NCI-H446 (cell line): ENCODE results near the gene FKBP1B.
"Not testable (repeated sequence)": the region's sequence is repeated elsewhere in the genome, so short reads cannot be mapped to it uniquely, and the experiment has no call there.

Experiments used
- DNase-seq, 2 experiments: peaks; one replicate each; lab custom pipeline; 2025; lab: John Stamatoyannopoulos, UW

FKBP1B gene

GRCh38 chr2:24049485-24050021, at the start of gene FKBP1B:
Gene FKBP1B, plus strand, starts transcription at chr2:24049741. Its CDS starts 109 bp downstream, at chr2:24049850.
- DNase-seq, result peak in 1 of 2 experiments; percentile 54

DNA sequence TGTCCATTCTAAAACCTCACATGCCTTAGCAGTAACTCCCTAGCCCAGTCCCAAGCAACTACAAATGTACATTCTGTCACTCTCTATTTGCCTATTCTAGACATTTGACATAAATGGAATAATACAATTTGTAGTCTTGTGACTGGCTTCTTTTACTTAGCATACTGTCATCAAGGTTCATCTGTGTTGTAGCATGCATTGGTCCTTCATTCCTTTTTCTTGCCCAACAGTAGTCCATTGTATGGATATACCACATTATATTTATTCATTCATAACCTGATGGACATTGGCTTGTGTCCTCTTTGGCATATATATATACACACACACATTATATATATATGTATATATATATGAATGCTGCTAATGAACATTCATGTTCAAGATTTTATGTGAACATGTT, 41.8 kb upstream of the FKBP1B start:
- no peak for DNase-seq

DNA sequence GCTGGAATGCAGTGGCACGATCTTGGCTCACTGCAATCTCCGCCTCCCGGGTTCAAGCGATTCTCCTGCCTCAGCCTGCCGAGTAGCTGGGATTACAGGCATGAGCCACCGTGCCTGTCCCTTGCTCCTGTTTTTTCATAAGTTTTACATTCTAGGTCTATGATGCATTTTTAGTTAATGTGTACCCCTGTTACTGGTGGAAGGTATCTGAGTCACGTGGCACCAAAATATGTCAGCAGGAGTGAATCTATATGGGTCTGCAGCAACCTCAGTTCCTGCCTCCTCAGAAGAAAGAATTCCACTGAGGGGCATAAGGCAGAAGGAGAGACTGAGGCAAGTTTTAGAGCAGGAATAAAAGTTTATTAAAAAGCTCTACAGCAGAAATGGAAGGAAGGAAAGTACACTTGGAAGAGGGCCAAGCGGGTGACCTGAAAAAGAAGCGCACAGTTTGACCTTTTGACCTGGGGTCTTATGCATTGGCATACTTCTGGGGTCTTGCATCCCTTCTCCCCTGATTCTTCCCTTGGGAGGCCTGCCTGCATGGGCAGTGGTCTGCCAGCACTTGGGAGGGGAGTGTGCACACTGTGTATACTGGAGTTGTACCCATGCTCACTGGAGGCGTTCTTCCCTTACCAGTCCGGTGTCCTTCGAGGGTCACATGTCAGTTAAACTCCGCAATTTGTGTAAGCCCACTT, 40.7 kb upstream of the FKBP1B start:
- DNase-seq, result no peak

DNA sequence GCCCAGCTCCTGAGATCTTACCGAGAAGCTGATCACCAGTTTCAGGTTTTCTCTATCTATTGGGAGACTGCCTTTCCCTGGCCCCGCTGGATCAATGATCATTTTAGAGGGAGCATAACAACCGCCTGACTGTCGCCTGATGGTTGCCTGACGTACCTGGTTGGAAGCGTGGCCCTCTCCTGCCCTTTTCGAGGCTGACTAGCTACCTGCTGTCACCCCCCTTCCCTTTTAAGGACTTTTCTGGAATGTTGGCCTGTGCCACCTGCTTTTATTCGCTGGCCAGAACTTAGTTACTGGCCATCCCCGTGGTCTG, 40.2 kb upstream of the FKBP1B start:
- DNase-seq, result no peak

GRCh38 chr2:24009680-24010476, 39.7 kb upstream of the FKBP1B start, which contains the start of gene MFSD2B:
Gene MFSD2B, plus strand, starts transcription at chr2:24010085. Its CDS starts 12 bp downstream, at chr2:24010097.
- no peak for DNase-seq

DNA sequence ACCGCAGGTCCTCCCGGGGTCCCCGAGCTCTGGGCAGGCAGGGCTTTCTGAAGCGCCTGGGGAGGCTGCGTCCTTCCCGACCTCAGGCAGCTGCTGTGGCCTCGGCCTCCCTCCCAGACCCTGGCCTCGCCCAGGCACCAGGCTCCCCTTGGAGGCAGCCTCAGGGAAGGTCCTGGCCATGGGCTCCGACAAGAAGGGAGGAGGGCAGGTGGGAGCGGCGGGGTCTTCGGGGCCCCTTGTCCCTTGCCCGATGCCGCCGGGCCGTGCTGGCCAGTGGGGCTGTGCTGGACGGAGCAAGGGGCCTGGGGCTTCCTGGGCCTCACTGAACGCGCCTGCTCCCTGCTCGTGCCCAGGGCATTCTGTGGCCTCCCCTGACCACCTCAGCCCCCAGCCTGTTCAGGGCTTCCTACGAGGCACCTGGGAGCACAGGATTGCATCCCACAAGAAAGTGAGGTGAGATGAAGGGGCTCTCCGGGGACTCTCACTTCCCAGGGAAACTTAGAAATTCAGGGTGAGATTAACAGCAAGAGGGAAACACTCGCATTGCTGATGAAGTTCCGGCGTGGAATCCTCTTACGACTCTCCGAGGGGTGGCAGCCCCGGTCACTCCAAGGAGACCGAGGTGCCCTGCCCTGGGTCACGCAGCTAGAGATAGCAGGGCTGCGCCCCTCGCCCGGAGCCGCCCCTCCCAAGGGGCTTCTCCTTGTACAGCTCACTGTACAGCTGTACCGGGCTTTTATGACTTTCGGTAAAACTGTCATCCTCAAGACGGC, 38.9 kb upstream of the FKBP1B start:
- no peak for DNase-seq

- DNase-seq, result no peak
Observed at GRCh38 chr2:24011250-24012104, 38.1 kb upstream of the FKBP1B start.

DNA sequence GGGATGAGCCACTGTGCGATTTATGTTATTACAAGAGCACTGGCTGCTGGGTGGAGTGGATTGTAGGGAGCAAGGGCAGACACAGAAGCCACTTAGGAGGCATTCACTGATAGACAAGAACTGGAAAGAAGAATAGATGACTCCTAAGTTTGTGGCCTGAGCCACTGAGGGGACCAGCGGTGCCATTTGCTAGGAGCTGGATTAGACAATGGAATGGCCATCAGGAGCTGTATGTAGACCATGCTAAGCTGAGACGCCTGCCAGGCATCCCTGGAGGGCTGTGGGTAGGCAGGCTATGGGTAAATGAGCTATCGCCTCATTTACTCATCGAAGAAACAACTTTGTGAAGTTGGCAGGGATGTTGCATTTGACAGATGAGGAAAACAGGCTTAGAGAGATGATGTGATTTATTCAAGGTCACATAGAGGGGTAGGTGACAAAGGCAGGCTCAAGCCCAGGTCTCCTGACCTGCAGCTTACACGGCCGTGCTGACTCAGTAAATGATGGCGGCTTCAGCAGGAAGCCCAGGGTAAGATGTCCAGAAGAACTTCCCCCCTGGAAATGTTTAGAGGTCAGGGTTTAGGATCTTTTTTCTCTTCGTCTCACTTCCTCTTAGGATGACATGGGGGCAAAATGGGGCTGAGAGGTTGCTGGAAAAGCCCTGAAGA, 36.9 kb upstream of the FKBP1B start:
- no peak for DNase-seq

GRCh38 chr2:24014902-24015301, 34.6 kb upstream of the FKBP1B start:
- DNase-seq, result not testable (repeated sequence)

DNA sequence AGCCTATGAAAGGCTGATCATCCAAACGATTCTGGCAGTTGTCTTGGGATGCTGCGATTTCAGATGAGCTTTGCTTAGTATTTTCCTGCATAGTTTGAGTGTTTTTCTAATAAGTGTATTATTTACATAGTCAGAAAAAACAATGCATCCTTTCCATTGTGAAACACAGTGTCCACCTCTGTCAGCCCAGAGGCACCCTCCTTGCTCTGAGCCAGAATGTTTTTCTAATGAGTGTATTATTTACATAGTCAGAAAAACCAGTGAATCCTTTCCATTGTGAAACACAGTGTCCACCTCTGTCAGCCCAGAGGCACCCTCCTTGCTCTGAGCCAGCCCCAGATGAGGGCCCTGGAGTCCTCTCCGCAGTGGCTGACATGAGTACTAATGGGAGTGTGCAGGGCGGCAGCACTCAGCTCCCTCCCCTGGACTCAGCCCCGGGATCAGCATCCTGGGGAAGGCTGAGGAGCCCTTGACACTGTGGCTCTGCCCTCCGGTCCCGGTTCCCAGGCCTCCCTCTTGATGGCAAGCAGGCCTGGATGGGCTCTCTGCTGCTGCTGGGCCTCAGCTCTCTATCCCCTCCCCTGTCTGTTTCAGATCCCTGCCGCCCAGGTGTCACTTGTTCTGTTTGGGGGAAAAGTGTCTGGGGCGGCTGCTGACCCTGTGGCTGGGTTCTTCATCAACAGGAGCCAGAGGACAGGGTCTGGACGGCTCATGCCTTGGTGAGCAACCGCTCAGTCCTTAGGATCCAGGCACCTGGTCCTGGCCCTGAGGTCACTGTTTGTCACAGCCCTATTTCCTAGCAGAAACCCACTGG, 33.8 kb upstream of the FKBP1B start:
- DNase-seq, result no peak

DNA sequence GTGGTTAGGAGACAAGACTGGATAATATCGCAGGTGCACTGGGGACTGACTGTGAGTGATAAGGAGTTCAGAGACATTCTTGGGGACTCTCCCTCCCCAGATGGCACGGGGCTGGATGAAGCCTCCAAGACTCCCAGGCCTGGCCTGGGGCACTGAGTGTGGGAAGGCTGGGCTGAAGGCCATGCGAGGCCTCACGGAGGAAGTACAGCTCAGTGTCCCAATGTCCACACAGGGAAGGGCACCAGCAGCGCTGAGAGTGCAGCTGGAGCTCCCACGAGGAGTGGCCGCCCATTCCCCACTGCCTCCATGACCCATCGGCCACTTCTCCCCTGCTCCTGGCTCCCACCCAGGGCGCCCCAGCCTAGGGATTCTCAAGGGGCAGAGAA, 33.2 kb upstream of the FKBP1B start:
- DNase-seq, result no peak

DNA sequence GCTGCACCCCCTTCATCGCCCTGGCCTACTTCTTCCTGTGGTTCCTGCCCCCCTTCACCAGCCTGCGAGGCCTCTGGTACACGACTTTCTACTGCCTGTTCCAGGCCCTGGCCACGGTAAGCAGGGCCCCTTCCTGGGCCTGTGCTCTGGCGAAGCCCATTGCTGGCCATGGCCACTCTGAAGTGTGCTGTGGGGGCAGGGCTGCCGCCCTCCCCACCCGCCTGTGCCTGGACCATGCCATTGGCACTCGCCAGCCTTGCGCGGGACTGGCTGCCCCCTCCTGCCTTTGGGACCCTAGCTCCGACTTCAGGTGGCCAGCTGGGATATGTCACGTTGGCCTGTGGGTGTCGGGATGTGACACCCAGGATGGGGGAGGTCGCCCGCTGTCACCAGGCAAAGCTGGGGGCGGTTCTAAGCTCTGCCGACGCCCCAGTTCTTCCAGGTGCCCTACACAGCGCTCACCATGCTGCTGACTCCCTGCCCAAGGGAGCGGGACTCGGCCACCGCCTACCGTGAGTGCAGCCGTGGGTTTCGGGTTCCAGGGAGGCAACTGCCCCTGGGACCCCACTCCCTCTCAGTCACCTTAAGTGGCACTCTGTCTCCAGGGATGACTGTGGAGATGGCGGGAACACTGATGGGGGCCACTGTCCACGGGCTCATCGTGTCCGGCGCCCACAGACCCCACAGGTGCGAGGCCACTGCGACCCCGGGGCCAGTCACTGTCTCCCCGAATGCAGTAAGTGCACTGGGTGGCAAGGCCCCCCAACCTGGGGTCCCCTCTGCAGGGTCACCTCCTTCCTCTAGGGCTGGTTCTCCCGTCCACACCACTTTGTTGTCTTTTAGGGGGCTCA, 32.5 kb upstream of the FKBP1B start:
- no peak for DNase-seq

- no peak for DNase-seq
Observed at GRCh38 chr2:24017711-24018110, 31.8 kb upstream of the FKBP1B start.

DNA sequence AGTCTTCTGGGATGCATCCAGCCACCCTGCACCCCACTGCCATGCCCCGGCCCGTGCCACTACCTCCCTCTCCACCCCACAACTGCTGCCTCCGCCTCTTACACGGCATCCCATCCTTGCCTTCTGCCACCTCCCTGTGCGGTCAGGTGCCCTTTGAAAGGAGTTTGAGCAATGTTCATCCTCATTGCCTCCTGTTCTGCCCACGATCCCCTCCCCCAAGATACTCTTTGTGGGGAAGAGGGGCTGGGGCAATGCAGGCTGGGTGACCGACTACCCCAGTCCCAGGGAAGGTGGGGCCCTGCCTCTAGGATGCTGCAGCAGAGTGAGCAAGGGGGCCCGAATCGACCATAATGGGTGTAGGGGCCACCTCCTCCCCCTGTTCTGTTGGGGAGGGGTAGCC, 31.3 kb upstream of the FKBP1B start:
- no peak for DNase-seq

DNA sequence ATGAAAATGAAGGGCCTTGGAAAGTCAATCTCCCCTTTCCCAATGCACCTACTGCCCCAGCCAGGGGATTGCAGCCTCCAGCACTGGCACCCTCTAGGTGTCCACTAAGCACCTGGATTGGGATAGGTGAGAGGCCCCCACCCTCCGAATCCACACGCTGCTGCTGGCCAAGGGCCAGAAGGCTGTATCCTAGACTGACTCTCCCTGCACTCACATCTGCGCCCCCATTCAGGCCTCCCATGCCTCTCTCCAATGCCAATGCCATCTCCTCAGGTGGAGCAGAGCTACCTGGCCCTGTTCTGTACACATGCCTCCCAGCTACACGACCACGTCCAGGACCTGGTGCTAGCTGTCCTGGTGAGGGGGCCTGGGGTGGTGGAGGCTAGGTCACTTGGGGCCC, 29.8 kb upstream of the FKBP1B start:
- no peak for DNase-seq

DNA sequence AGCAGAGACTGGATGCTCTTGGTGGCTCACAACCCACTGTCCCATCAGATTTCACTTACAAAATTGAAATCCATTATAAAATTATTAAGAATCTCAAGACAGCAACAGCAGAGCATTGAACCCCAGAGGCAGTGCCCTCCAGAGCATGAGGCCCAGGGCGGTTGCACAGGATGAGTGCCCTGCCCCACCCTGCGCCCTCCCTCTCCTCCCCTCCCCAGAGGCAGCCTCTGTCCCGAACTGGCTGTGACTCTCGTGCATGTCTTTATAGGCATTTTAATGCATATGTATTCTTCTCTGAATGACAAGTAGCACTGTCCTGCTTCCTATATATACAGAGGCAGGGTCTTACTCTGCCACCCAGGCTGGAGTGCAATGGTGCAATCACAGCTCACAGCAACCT, 29.3 kb upstream of the FKBP1B start:
- DNase-seq, result no peak

GRCh38 chr2:24021122-24021998, 28.2 kb upstream of the FKBP1B start:
- no peak for DNase-seq

DNA sequence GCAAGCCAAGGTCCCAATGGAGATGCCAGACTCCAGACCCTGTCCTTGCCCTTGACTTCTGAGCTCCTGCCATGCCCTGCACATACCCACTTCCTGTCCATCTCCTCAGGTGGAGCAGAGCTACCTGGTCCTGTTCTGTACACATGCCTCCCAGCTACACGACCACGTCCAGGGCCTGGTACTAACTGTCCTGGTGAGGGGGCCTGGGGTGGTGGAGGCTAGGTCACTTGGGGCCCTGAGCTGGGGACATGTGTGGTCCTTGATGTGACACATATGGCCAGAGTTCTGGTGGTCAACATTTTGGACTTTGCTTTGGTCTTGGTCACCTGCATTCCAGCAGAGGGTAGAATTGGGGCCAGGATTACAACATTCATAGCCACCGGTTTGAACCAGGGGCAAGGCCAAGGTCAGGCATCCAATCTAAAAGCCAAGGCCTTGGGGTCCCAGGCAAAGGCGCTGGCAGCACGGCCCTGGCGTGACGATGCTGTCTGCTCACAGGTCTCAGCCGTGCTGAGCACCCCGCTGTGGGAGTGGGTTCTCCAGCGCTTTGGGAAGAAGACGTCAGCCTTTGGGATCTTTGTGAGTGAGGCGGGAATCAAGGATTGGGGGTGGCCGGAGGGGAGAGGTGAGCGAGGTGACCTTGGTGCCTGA, 27.1 kb upstream of the FKBP1B start:
- no peak for DNase-seq
